Glutamatergic neuron (in vitro differentiated cells): ENCODE results near the gene DENND2A. TPM values are rescaled to one million over a fixed set of nuclear protein-coding genes. Genes with fewer than 3 reads are reported as not detected.
"Not testable (repeated sequence)": the region's sequence is repeated elsewhere in the genome, so short reads cannot be mapped to it uniquely, and the experiment has no call there.

Source experiments
- DNase-seq: peaks from one replicate; pipeline ENCODE4 v3.0.0; 2022
- H3K27ac Mint-ChIP-seq: one replicate; pipeline ENCODE4 v1.8.0; 2020; ENCODE audit warnings: mild to moderate bottlenecking, mixed read lengths, inconsistent platforms; ENCODE audit not compliant: unreplicated experiment
- H3K27me3 Mint-ChIP-seq: one replicate; pipeline ENCODE4 v1.8.0; 2020; ENCODE audit warnings: mild to moderate bottlenecking, moderate library complexity, mixed read lengths, inconsistent platforms; ENCODE audit not compliant: unreplicated experiment
- H3K36me3 Mint-ChIP-seq: one replicate; pipeline ENCODE4 v1.8.0; 2020; ENCODE audit warnings: mild to moderate bottlenecking, mixed read lengths, inconsistent platforms; ENCODE audit not compliant: unreplicated experiment
- H3K4me1 Mint-ChIP-seq: one replicate; pipeline ENCODE4 v1.8.0; 2020; ENCODE audit warnings: mild to moderate bottlenecking, low read depth, mixed read lengths, inconsistent platforms; ENCODE audit not compliant: unreplicated experiment
- H3K4me3 Mint-ChIP-seq: one replicate; pipeline ENCODE4 v1.8.0; 2020; ENCODE audit warnings: mild to moderate bottlenecking, mixed read lengths, inconsistent platforms; ENCODE audit not compliant: unreplicated experiment
- H3K9me3 Mint-ChIP-seq: one replicate; pipeline ENCODE4 v1.8.0; 2020; ENCODE audit warnings: mild to moderate bottlenecking, moderate library complexity, mixed read lengths, inconsistent platforms; ENCODE audit not compliant: unreplicated experiment
- CTCF ChIP-seq: fragments of 200-600 bp; sonication (generic); IDR thresholded peaks from one replicate; pipeline ENCODE4 v1.5.0; 2021; ENCODE audit not compliant: partially characterized antibody, unreplicated experiment
- total RNA-seq: library from RNA; stranded (reverse); fragmentation: NEBNext Ultra II Directional; extraction: Animal tissue kit (Norgen Biotek cat#: 25700); gene quantifications from one replicate; pipeline ENCODE4 v1.2.1, GENCODE V29; 2021; ENCODE audit not compliant: unreplicated experiment

DENND2A gene
- total RNA-seq, 1 donor from 2014 or later = 64.7 TPM

- Mint-ChIP-seq H3K4me1 (peaks cover 27% of the 10 kb centered on the region), H3K27me3 (peaks cover 15% of the 10 kb centered on the region), H3K36me3 (peaks cover 10% of the 10 kb centered on the region), H3K27ac (no peak overlapping the region), H3K4me3 (no peak overlapping the region), H3K9me3 (peaks cover 15% of the 10 kb centered on the region)
- DNase-seq = no peak
- TF ChIP-seq CTCF = no peak
These were observed 102.7 kb downstream of the DENND2A start for GRCh38 chr7:140537750-140538482.

GRCh38 chr7:140534743-140535142, 105.9 kb downstream of the DENND2A start:
- H3K27me3 Mint-ChIP-seq = peaks cover 10% of the 10 kb centered on the region
- TF ChIP-seq CTCF = no peak
- peaks cover 14% of the 10 kb centered on the region for H3K36me3 Mint-ChIP-seq
- DNase-seq = no peak
- peaks cover 2% of the 10 kb centered on the region for H3K9me3 Mint-ChIP-seq
- no peak overlapping the region for H3K27ac Mint-ChIP-seq
- peaks cover 3% of the 10 kb centered on the region for H3K4me1 Mint-ChIP-seq
- no peak overlapping the region for H3K4me3 Mint-ChIP-seq

- H3K27ac Mint-ChIP-seq = no peak overlapping the region
- no peak for DNase-seq
- H3K27me3 Mint-ChIP-seq = peaks cover 10% of the 10 kb centered on the region
- no peak for TF ChIP-seq CTCF
- no peaks in the 10 kb centered on the region for H3K9me3 Mint-ChIP-seq
- no peak overlapping the region for H3K4me3 Mint-ChIP-seq
- H3K4me1 Mint-ChIP-seq = no peaks in the 10 kb centered on the region
- H3K36me3 Mint-ChIP-seq = peaks cover 14% of the 10 kb centered on the region
These were observed 107.2 kb downstream of the DENND2A start for GRCh38 chr7:140533394-140533872.

GRCh38 chr7:140529428-140529827, 111.2 kb downstream of the DENND2A start:
- not testable (repeated sequence) for H3K9me3 Mint-ChIP-seq, H3K27ac Mint-ChIP-seq, H3K27me3 Mint-ChIP-seq, H3K4me1 Mint-ChIP-seq, DNase-seq, H3K4me3 Mint-ChIP-seq, H3K36me3 Mint-ChIP-seq

- Mint-ChIP-seq H3K27me3 (peaks cover 4% of the 10 kb centered on the region), H3K36me3 (no peaks in the 10 kb centered on the region), H3K9me3 (no peaks in the 10 kb centered on the region), H3K27ac (peak overlapping the region; percentile 14), H3K4me3 (no peak overlapping the region), H3K4me1 (peaks cover 2% of the 10 kb centered on the region)
- TF ChIP-seq CTCF = no peak
- no peak for DNase-seq
These were observed 113.6 kb downstream of the DENND2A start for GRCh38 chr7:140526787-140527664.
